CD1c-positive myeloid dendritic cell (primary cell): Measurements from ENCODE around the gene ACSL3.
A peak's percentile ranks its signal among the peaks of the same experiment; 100 is the strongest.
"Not testable (repeated sequence)": the region's sequence is repeated elsewhere in the genome, so short reads cannot be mapped to it uniquely, and the experiment has no call there.

ENCODE experiments used
- DNase-seq: peaks from one replicate; pipeline ENCODE4 v3.0.0-alpha.2; 2016; ENCODE audit errors: extremely low spot score

ACSL3 gene

GRCh38 chr2:222976521-222977061 is 115.8 kb downstream of the ACSL3 start:
- DNase-seq: no peak

- DNase-seq: no peak
These were observed 116.3 kb downstream of the ACSL3 start for GRCh38 chr2:222977121-222977520.

GRCh38 chr2:222978850-222979249 is 118.0 kb downstream of the ACSL3 start:
- DNase-seq: no peak

GRCh38 chr2:222979484-222979883 is 118.6 kb downstream of the ACSL3 start:
- DNase-seq: no peak

GRCh38 chr2:222982010-222982908 is 121.4 kb downstream of the ACSL3 start:
- DNase-seq: peak; percentile 26

- no peak for DNase-seq
These were observed 122.1 kb downstream of the ACSL3 start for GRCh38 chr2:222982909-222983265.

GRCh38 chr2:222984908-222985307 is 124.1 kb downstream of the ACSL3 start:
- no peak for DNase-seq

GRCh38 chr2:222989431-222989830 is 128.6 kb downstream of the ACSL3 start:
- DNase-seq: no peak

- DNase-seq: not testable (repeated sequence)
These were observed 129.4 kb downstream of the ACSL3 start for GRCh38 chr2:222990206-222990605.

GRCh38 chr2:222992137-222992536 is 131.3 kb downstream of the ACSL3 start:
- peak; percentile 33 for DNase-seq
